Measurements from ENCODE around the gene FAM3C. TPM values are rescaled to one million over a fixed set of nuclear protein-coding genes. Genes with fewer than 3 reads are reported as not detected.

The FAM3C gene
- total RNA-seq, 2 experiments from 2014 or later: 40.7 to 41.0 TPM

DNA sequence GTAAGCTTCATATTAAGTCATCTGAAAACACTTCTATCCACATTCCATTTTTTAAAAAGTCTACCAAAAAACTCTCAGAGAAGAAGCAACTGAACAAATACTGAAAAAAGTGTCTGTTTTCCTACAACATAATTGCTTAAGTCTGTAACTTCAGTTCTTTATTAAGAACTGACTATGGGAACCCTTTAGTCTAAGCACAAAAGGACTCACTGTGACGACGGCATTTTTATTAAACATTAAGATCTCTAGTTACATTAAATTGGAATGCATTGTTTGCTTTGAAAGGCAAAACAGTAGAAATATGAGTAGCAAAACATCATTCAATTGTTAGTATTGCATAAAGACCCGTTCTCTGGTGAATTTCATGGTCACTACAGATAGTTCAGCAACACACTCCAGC lies 5.8 kb upstream of the FAM3C start:
- no peak for DNase-seq
- peaks cover 6% of the 10 kb centered on the region for H3K4me1 Mint-ChIP-seq
- no peaks in the 10 kb centered on the region for H3K36me3 Mint-ChIP-seq (ENCODE audit: low read depth)
- POLR2A ChIA-PET: no interaction called here
- no peaks in the 10 kb centered on the region for H3K9me3 Mint-ChIP-seq
- H3K4me3 Mint-ChIP-seq: no peak overlapping the region
- peaks cover 3% of the 10 kb centered on the region for H3K27me3 Mint-ChIP-seq
- no peak overlapping the region for H3K27ac Mint-ChIP-seq
- CTCF ChIA-PET: no interaction called here

DNA sequence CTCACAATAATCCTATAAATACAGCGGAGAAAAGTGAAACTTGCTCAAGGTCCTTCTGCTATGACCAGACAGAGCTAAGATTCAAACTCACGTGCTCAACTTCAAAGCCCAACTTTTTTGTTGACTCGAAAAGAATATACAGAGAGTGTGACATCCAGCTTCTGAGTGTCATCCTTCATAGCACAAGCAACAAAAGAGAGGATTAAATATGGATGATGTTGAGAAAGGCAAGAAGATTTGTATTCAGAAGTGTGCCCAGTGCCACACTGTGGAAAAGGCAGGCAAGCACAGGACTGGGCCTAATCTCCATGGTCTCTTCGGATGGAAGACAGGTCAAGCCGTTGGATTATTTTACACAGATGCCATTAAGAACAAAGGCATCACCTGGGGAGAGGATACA lies 2.1 kb upstream of the FAM3C start:
- H3K27ac Mint-ChIP-seq: no peak overlapping the region
- H3K4me1 Mint-ChIP-seq: peaks cover 23% of the 10 kb centered on the region
- no peaks in the 10 kb centered on the region for H3K27me3 Mint-ChIP-seq
- POLR2A ChIA-PET: interaction anchor here (0.6 kb wide), 1 partner anchor 15 kb away, joined by 3 read pairs; no protein-coding TSS in a partner anchor
- DNase-seq: no peak
- CTCF ChIA-PET: interaction anchor here (0.5 to 4.2 kb wide), 12 partner anchors 10 to 149 kb away, joined by 3 to 76 read pairs (median 5); no protein-coding TSS in a partner anchor
- peaks cover 9% of the 10 kb centered on the region for H3K36me3 Mint-ChIP-seq (ENCODE audit: low read depth)
- H3K9me3 Mint-ChIP-seq: no peaks in the 10 kb centered on the region
- no peak overlapping the region for H3K4me3 Mint-ChIP-seq

DNA sequence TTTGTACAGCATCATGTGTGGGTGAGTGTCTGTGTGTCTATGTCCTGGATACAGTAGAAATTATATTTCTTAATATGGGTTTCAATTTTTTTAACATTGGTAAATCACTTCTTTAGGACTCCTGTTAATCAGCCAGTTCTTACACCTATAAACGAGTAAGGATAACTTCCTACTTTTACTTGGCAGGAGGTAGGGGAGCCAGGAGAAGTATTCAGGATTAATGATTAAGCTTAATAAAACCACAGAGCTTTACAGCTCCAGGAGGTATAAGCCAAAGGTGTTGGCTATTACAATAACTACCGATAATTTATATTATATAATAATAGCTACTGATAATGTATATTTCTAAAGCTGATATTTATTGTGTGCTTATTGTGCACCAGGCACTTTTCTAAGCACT lies 1.7 kb upstream of the FAM3C start:
- no peaks in the 10 kb centered on the region for H3K27me3 Mint-ChIP-seq

DNA sequence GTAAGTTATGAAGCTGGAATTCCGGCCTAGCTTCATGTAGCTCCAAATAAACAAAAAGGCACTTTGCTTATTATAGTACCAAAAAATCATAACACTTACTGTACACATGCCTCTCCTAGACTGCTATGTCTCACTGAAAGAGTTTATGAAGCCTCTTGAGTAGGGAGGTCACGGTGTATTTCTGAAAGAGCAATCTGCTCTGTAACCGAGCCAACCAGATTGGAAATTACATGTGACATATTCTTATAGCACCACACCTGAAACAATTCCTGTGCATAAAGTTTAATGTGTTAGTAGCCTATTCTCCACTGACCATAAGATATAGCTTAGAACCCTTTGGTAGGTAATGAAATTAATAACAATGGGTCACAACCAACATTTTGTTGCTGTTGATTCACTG lies 1.3 kb upstream of the FAM3C start:
- H3K36me3 Mint-ChIP-seq (ENCODE audit: low read depth): peaks cover 16% of the 10 kb centered on the region
- no peak overlapping the region for H3K27ac Mint-ChIP-seq
- H3K27me3 Mint-ChIP-seq: no peaks in the 10 kb centered on the region
- no peak for DNase-seq
- peak overlapping the region; percentile 38 for H3K4me3 Mint-ChIP-seq
- CTCF ChIA-PET: interaction anchor here (1.1 to 4.2 kb wide), 13 partner anchors 7 to 150 kb away, joined by 3 to 76 read pairs (median 18); no protein-coding TSS in a partner anchor
- H3K9me3 Mint-ChIP-seq: no peaks in the 10 kb centered on the region
- POLR2A ChIA-PET: interaction anchor here (1.1 to 4.2 kb wide), 4 partner anchors 9 to 133 kb away, joined by 5 to 33 read pairs (median 9); no protein-coding TSS in a partner anchor
- H3K4me1 Mint-ChIP-seq: peaks cover 30% of the 10 kb centered on the region

More for the DNA sequence above, 1.7 kb upstream of the FAM3C start:
- ChIA-PET CTCF (interaction anchor here (0.5 to 4.2 kb wide), 15 partner anchors 10 to 150 kb away, joined by 3 to 76 read pairs (median 10); no protein-coding TSS in a partner anchor), POLR2A (interaction anchor here (0.6 to 4.2 kb wide), 3 partner anchors 15 to 132 kb away, joined by 3 to 33 read pairs (median 10); no protein-coding TSS in a partner anchor)
- Mint-ChIP-seq H3K27ac (no peak overlapping the region), H3K4me1 (peaks cover 25% of the 10 kb centered on the region), H3K9me3 (no peaks in the 10 kb centered on the region), H3K4me3 (no peak overlapping the region), H3K36me3 (ENCODE audit: low read depth) (peaks cover 11% of the 10 kb centered on the region)
- DNase-seq: no peak

DNA sequence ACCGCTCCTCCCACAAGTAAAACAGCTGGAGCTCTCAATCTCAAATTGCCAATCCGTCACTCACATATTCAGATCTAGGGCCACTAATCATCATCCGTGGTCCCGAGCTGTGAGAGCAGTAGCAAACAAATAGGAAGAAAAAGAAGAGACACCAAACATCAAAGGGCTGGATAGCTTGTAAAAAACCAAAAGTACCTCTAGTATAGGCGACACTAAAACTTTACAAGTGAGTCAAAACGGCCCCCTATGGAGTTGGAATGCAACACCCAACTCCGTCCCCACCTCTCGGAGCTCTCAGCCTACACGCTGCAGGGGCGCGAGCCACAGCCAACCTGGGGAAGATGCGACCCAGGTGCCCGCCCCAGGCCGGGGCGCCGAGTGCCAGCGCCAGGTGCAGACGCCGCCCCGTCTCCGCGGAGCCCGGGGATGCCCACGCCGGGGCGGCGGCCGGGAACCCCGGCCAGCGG lies 581 bp downstream of the FAM3C start:
- Mint-ChIP-seq H3K9me3 (no peaks in the 10 kb centered on the region), H3K4me3 (peak overlapping the region; percentile 78), H3K4me1 (peaks cover 45% of the 10 kb centered on the region), H3K27ac (peak overlapping the region; percentile 59), H3K36me3 (ENCODE audit: low read depth) (peaks cover 28% of the 10 kb centered on the region), H3K27me3 (no peaks in the 10 kb centered on the region)
- ChIA-PET POLR2A (interaction anchor here (0.9 to 4.2 kb wide), 17 partner anchors 10 to 445 kb away, joined by 3 to 33 read pairs (median 8); partner anchors contain the start of gene ING3), CTCF (interaction anchor here (0.7 to 4.2 kb wide), 25 partner anchors 9 to 154 kb away, joined by 3 to 76 read pairs (median 11); no protein-coding TSS in a partner anchor)
- peak; percentile 57 for DNase-seq

DNA sequence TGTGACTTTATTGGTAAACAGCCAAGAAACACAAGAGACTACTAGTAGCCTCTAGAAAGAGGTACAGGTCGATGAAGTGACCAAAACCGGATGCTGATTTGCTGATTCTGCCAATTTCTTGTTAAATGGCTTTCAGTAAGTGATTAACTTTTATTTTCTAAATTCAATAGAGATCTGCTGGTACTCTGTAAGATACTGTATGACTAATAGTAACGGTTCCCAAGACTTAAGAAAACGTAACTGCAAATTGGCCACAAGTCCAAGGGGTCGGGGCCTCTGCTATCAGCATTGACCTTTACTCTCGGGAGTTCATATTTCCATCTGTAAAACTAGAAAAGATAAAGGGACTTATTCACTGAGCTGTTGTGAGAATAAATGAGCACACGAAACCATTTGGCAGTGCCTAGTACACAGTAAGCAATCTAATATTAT lies 1.4 kb downstream of the FAM3C start:
- POLR2A ChIA-PET: interaction anchor here (0.9 to 4.2 kb wide), 9 partner anchors 9 to 444 kb away, joined by 4 to 33 read pairs (median 11); partner anchors contain the start of gene ING3
- no peak for DNase-seq
- CTCF ChIA-PET: interaction anchor here (0.8 to 4.2 kb wide), 14 partner anchors 8 to 153 kb away, joined by 3 to 76 read pairs (median 18); no protein-coding TSS in a partner anchor
- peak overlapping the region; percentile 54 for H3K27ac Mint-ChIP-seq
- H3K36me3 Mint-ChIP-seq (ENCODE audit: low read depth): peaks cover 29% of the 10 kb centered on the region
- H3K27me3 Mint-ChIP-seq: no peaks in the 10 kb centered on the region
- H3K4me3 Mint-ChIP-seq: peak overlapping the region; percentile 56
- no peaks in the 10 kb centered on the region for H3K9me3 Mint-ChIP-seq
- H3K4me1 Mint-ChIP-seq: peaks cover 51% of the 10 kb centered on the region

DNA sequence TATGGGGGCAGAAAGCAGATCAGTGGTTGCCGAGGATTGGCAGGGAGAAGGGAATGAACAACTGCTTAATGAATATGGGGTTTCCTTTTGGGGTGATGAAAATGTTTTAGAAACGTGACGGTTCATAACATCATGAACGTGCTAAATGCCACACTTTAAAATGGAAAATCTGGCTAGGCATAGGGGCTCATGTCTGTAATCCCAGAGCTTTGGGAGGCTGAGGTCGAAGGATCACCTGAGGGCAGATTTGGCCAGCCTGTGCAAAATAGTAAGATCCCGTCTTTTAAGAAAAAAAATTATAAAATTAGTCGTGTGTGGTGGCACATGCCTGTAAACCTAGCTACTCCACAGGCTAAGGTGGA lies 3.1 kb downstream of the FAM3C start:
- Mint-ChIP-seq H3K36me3 (ENCODE audit: low read depth) (peaks cover 42% of the 10 kb centered on the region), H3K27me3 (no peaks in the 10 kb centered on the region), H3K9me3 (no peaks in the 10 kb centered on the region), H3K4me1 (peaks cover 62% of the 10 kb centered on the region), H3K4me3 (no peak overlapping the region), H3K27ac (no peak overlapping the region)
- POLR2A ChIA-PET: no interaction called here
- DNase-seq: no peak
- CTCF ChIA-PET: interaction anchor here (2.1 kb wide), 1 partner anchor 20 kb away, joined by 7 read pairs; no protein-coding TSS in a partner anchor

DNA sequence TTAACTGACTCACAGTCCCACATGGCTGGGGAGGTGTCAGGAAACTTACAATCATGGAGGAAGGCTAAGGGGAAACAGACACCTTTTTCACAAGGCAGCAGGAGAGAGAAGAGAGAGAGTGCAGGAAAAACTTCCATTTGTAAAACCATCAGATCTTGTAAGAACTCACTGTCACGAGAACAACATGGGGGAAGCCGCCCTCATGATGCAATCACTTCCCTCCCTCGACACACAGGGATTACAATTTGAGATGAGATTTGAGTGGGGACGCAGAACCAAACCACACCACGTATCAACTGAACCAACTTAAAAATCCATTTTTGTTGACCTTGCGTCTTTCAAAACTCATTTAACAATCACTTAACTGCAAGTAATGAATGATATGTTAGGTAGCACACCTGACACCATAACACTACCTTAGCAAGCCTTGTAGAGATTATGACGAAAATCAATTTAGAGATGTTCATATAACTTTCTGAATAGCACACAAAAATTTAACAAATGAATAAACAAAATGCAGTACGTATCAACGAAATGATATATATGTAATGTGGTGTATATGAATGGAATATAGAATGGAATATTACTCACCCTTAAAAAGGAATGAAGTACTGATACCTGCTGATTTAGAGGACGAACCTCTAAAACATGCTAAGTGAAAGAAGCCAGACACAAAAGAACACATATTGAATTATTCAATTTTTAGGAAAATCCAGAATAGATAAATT lies 3.7 kb downstream of the FAM3C start:
- peaks cover 42% of the 10 kb centered on the region for H3K36me3 Mint-ChIP-seq (ENCODE audit: low read depth)
- no peaks in the 10 kb centered on the region for H3K27me3 Mint-ChIP-seq
- H3K4me3 Mint-ChIP-seq: no peak overlapping the region
- CTCF ChIA-PET: interaction anchor here (1.0 to 2.1 kb wide), 3 partner anchors 10 to 20 kb away, joined by 3 to 7 read pairs (median 3); no protein-coding TSS in a partner anchor
- POLR2A ChIA-PET: interaction anchor here (0.7 kb wide), 1 partner anchor 19 kb away, joined by 3 read pairs; no protein-coding TSS in a partner anchor
- H3K27ac Mint-ChIP-seq: no peak overlapping the region
- peaks cover 62% of the 10 kb centered on the region for H3K4me1 Mint-ChIP-seq
- no peaks in the 10 kb centered on the region for H3K9me3 Mint-ChIP-seq
- no peak for DNase-seq

DNA sequence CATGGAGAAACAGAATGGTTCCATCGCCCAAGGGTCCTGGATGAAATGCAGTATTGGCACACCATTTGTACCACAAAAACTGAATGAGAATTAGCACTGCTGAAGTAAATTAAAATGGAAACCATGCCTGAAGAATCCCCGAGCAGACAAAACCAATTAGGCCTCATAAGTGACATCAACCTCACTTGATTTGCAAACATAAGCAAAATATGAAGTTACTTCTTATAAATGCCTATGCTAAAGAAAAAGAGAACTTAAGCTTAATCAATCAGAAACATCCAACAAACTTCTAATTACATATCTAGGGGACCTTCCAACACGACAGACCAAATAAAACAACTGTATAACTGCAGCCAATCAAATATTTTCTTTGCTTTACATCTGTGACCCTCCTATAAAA lies 4.4 kb downstream of the FAM3C start:
- no peak overlapping the region for H3K27ac Mint-ChIP-seq
- H3K27me3 Mint-ChIP-seq: no peaks in the 10 kb centered on the region
- ChIA-PET CTCF (interaction anchor here (1.0 to 1.1 kb wide), 4 partner anchors 9 to 119 kb away, joined by 3 read pairs; no protein-coding TSS in a partner anchor), POLR2A (interaction anchor here (0.7 kb wide), 1 partner anchor 18 kb away, joined by 3 read pairs; no protein-coding TSS in a partner anchor)
- no peaks in the 10 kb centered on the region for H3K9me3 Mint-ChIP-seq
- DNase-seq: no peak
- H3K4me1 Mint-ChIP-seq: peaks cover 61% of the 10 kb centered on the region
- peaks cover 45% of the 10 kb centered on the region for H3K36me3 Mint-ChIP-seq (ENCODE audit: low read depth)
- H3K4me3 Mint-ChIP-seq: no peak overlapping the region

DNA sequence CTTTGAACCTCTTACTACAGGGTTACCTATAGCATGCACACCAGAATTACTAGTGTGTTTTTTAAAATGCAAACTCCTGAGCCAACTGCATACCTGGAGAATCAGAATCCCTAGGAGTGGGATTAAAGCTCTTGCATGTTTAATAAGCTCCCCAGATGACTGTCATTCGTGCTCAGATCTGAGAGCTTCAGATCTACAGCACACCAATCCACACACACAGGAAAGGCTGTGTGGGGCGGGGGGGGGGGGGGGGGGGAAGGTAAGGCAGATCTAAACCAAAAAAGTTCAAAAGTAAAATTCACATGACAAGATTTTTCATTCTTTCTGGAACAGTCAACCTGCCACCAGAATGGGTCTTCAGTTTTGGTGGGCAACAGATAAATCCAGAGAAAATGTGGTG lies 5.5 kb downstream of the FAM3C start:
- CTCF ChIA-PET: interaction anchor here (0.7 to 1.2 kb wide), 5 partner anchors 10 to 120 kb away, joined by 3 to 4 read pairs (median 3); no protein-coding TSS in a partner anchor
- Mint-ChIP-seq H3K27me3 (no peaks in the 10 kb centered on the region), H3K4me3 (no peak overlapping the region), H3K27ac (no peak overlapping the region), H3K4me1 (peaks cover 66% of the 10 kb centered on the region), H3K9me3 (no peaks in the 10 kb centered on the region), H3K36me3 (ENCODE audit: low read depth) (peaks cover 45% of the 10 kb centered on the region)
- DNase-seq: no peak
- POLR2A ChIA-PET: interaction anchor here (1.0 kb wide), 1 partner anchor 23 kb away, joined by 3 read pairs; no protein-coding TSS in a partner anchor

DNA sequence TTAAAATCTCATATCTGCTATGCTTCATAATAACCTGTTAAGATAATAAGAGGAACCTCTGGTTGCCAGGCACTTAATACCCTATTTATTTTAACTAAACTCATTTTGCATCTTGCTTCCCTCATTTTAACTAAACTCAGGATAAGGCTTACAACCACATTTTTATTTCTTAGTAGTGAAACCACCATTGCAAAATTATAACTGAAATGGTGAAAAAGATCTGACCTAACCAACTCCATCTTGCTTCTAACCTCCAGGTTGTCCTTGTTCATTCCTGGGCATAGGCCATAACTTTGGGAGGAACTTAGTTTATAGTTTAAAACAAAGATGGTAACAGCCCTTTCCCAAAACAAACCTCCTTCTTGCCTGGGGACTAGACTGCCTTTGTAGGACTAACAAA lies 6.0 kb downstream of the FAM3C start:
- Mint-ChIP-seq H3K4me3 (no peak overlapping the region), H3K4me1 (peaks cover 71% of the 10 kb centered on the region), H3K9me3 (no peaks in the 10 kb centered on the region), H3K27ac (no peak overlapping the region), H3K36me3 (ENCODE audit: low read depth) (peaks cover 45% of the 10 kb centered on the region), H3K27me3 (no peaks in the 10 kb centered on the region)
- POLR2A ChIA-PET: interaction anchor here (1.0 kb wide), 1 partner anchor 22 kb away, joined by 3 read pairs; no protein-coding TSS in a partner anchor
- CTCF ChIA-PET: interaction anchor here (1.0 to 1.3 kb wide), 3 partner anchors 17 to 22 kb away, joined by 3 to 4 read pairs (median 3); no protein-coding TSS in a partner anchor
- no peak for DNase-seq

DNA sequence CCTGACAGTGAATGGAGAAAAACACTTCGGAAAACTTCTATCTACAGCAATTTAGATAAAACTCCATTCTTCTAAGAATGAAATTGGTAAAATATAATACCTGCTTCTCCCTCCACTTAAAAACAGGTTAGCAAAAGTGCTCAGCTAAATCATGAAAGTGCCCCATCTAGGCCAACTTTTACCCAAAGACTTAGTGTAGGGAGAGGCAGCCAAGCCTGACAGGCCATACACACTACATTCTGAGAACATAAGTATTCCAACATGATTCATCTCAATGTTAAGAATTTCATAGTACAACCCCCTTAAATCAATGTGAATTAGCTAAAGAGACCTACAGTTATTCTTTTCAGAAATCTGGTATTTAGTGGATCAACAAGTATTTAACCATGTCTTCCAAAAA lies 7.2 kb downstream of the FAM3C start:
- no peaks in the 10 kb centered on the region for H3K27me3 Mint-ChIP-seq
- no peaks in the 10 kb centered on the region for H3K9me3 Mint-ChIP-seq
- ChIA-PET POLR2A (interaction anchor here (0.9 kb wide), 1 partner anchor 16 kb away, joined by 3 read pairs; no protein-coding TSS in a partner anchor), CTCF (interaction anchor here (1.0 to 2.6 kb wide), 4 partner anchors 9 to 22 kb away, joined by 3 to 8 read pairs (median 4); no protein-coding TSS in a partner anchor)
- peaks cover 72% of the 10 kb centered on the region for H3K4me1 Mint-ChIP-seq
- no peak overlapping the region for H3K4me3 Mint-ChIP-seq
- DNase-seq: no peak
- H3K36me3 Mint-ChIP-seq (ENCODE audit: low read depth): peaks cover 40% of the 10 kb centered on the region
- no peak overlapping the region for H3K27ac Mint-ChIP-seq

Data from activated CD4-positive, alpha-beta memory T cell treated with anti-CD3 and anti-CD28 coated beads, Interleukin-2, amount 10 ng/mL, durations not matched to agents 7 days and 5 days (primary cell).